RWPE1 (cell line): Measurements from ENCODE around the gene C9orf78.
A peak's percentile ranks its signal among the peaks of the same experiment; 100 is the strongest.

Experiments used
- CTCF ChIA-PET: fragments of 350-600 bp; sonication (Branson Sonifier 250); formaldehyde crosslinking; extraction: SDS; loops from one replicate; lab custom pipeline; 2021; lab: Yijun Ruan, JAX
- POLR2A ChIA-PET: fragments of 400-600 bp; formaldehyde crosslinking; extraction: SDS; loops from one replicate; lab custom pipeline; 2020; ENCODE audit warnings: antibody characterized with exemption; ENCODE audit not compliant: low non-redundant PET; lab: Yijun Ruan, JAX
- DNase-seq: peaks from one replicate; pipeline ENCODE4 v3.0.0; 2012; ENCODE audit warnings: low spot score
- H3K27ac ChIP-seq: fragments of 450-650 bp; 2 replicates; pipeline ENCODE4 v1.5.1; 2017
- CTCF ChIP-seq: fragments of 450-650 bp; conservative IDR thresholded peaks from 2 replicates; pipeline ENCODE4 v1.5.1; 2017; ENCODE audit warnings: low read depth, mild to moderate bottlenecking

The C9orf78 gene

GRCh38 chr9:129814432-129815223 lies 20.4 kb downstream of the C9orf78 start:
- POLR2A ChIA-PET: no interaction called here
- DNase-seq: no peak
- TF ChIP-seq CTCF: no peak
- CTCF ChIA-PET: interaction anchor here (0.6 to 0.7 kb wide), 4 partner anchors 28 to 875 kb away, joined by 3 to 4 read pairs (median 3); no protein-coding TSS in a partner anchor
- H3K27ac ChIP-seq: peak overlapping the region; percentile 22

- TF ChIP-seq CTCF: no peak
- no peak for DNase-seq
- POLR2A ChIA-PET: interaction anchor here (0.8 kb wide), 1 partner anchor 184 kb away, joined by 3 read pairs; no protein-coding TSS in a partner anchor
- H3K27ac ChIP-seq: peak overlapping the region; percentile 12; the same call in 1 of the 2 replicates
- CTCF ChIA-PET: interaction anchor here (0.6 to 0.7 kb wide), 4 partner anchors 70 to 876 kb away, joined by 3 read pairs; no protein-coding TSS in a partner anchor
These were observed 21.4 kb downstream of the C9orf78 start for GRCh38 chr9:129813661-129814060.

- TF ChIP-seq CTCF: no peak
- DNase-seq: no peak
- 0 out of 2 replicates have a peak overlapping the region, but pooled peaks have one; percentile 5 for H3K27ac ChIP-seq
- ChIA-PET CTCF (interaction anchor here (0.8 to 1.3 kb wide), 2 partner anchors 75 to 86 kb away, joined by 3 to 5 read pairs; no protein-coding TSS in a partner anchor), POLR2A (no interaction called here)
These were observed 22.7 kb downstream of the C9orf78 start for GRCh38 chr9:129812385-129812784.

GRCh38 chr9:129811967-129812363 lies 23.1 kb downstream of the C9orf78 start:
- DNase-seq: no peak
- TF ChIP-seq CTCF: no peak
- ChIA-PET POLR2A (no interaction called here), CTCF (interaction anchor here (1.3 kb wide), 1 partner anchor 85 kb away, joined by 5 read pairs; no protein-coding TSS in a partner anchor)
- H3K27ac ChIP-seq: no peak overlapping the region

- ChIA-PET POLR2A (no interaction called here), CTCF (no interaction called here)
- no peak overlapping the region for H3K27ac ChIP-seq
- DNase-seq: no peak
- no peak for TF ChIP-seq CTCF
These were observed 24.3 kb downstream of the C9orf78 start for GRCh38 chr9:129810788-129811187.

- no peak for TF ChIP-seq CTCF
- ChIA-PET CTCF (no interaction called here), POLR2A (interaction anchor here (0.6 kb wide), 1 partner anchor 21 kb away, joined by 8 read pairs; no protein-coding TSS in a partner anchor)
- H3K27ac ChIP-seq: peak overlapping the region; percentile 18
- no peak for DNase-seq
These were observed 25.0 kb downstream of the C9orf78 start for GRCh38 chr9:129810116-129810515.
